IPS-NIHi7 (cell line): ENCODE results near the gene PSAPL1.

ENCODE experiments used
- DNase-seq: peaks from one replicate; pipeline ENCODE4 v3.0.0; 2012; ENCODE audit warnings: mixed read lengths; ENCODE audit errors: extremely low spot score

PSAPL1 gene

DNA sequence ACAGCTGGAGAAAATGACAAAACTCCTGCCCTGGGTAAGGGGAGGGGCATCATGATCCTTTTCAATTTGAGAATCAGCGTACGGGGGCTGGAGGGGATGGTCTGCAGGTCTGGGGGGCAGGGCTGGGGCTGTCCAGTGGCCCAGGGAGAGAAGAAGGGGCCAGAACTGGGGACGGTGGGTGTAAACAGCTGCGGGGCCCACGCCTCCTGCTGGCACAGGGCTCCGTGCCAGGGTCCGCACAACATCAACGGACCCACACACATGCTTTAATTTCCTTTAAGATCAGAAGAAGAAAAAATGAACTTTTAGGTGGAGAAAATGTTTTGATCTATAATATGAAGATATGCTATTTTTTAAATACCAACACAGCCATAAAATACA, 52.1 kb downstream of the PSAPL1 start:
- no peak for DNase-seq

DNA sequence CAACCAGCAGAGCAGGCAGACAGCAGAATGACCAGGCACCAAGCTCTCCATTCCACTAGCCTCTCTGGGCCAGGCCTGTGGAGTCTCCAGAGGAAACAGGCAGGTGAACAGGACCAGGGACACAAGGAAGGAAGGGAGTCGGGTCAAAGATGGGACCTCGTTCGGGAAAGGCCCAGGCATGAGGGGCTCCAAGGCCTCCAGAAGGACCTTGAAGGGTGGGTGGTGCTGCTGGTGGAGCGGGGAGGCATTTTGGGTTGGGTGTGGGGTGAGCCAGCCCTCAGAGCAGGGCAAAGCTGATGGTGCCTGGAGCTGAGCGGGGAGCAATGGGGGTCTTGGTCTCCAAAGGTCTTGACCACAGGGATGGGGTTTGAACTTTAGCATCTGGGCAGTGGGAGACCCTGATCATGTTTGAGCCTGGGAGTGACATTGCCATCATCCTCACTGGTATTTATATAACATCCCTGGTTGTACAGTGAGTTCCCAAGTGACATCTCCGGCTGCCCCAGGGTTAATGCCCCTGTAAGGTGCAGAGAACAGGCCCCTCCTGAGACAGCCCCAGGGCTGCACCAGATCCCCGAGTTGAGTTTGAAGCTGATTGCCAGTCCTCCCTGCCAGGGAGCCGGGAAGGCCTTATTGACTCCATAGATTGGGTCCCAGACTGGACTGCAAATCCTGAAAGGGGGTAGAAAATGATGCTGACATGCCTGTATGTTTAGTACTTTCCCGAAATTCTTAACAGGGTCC, 52.7 kb downstream of the PSAPL1 start:
- DNase-seq = no peak

DNA sequence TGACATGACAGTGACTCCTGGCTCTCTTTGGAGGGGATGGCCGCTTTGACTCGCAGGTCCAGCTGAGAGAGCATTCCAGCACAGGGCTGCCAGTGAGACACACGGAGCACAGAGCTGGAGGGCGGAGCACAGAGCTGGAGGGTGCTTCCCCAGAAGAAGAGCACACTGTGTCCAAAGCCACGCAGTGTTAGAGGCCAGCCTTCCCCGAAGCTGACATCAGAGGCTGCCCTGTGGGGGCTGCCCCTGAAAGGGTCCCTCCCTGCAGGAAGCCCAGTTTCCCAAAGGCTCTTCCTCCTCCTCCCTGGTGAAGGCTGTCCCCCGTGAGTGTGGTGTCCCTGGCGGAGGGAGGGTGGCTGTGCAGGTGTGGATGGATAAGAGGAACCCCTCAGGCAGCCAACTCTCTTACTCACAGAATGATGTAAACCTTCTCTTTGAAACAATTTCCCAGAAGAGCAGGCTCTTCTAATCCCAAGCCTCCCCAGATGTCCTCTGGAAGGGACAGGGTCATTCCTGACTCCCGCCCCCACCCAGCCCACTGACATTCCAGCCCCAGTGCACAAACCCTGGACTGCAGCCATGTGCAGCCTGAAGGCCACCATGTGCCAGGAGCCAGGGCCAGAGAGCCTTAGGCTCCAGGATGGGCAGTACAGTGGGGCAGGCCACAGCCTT, 53.4 kb downstream of the PSAPL1 start:
- no peak for DNase-seq
